NCI-H748 (cell line): ENCODE data around the gene TCTN1.
"Not testable (repeated sequence)": the region's sequence is repeated elsewhere in the genome, so short reads cannot be mapped to it uniquely, and the experiment has no call there.

Experiments
- DNase-seq: peaks from one replicate; lab custom pipeline; 2025; ENCODE audit not compliant: unreplicated experiment; lab: John Stamatoyannopoulos, UW

The TCTN1 gene

GRCh38 chr12:110637869-110638441 is 24.0 kb downstream of the TCTN1 start:
- no peak for DNase-seq

GRCh38 chr12:110638796-110639195 is 24.9 kb downstream of the TCTN1 start:
- DNase-seq: no peak

- DNase-seq: no peak
Measured at GRCh38 chr12:110639336-110640141, 25.6 kb downstream of the TCTN1 start.

GRCh38 chr12:110640275-110641025 is 26.5 kb downstream of the TCTN1 start:
- DNase-seq: no peak

GRCh38 chr12:110641521-110641920 is 27.6 kb downstream of the TCTN1 start:
- DNase-seq: no peak

GRCh38 chr12:110647631-110648040 is 33.7 kb downstream of the TCTN1 start:
- DNase-seq: no peak

GRCh38 chr12:110649341-110649847 is 35.5 kb downstream of the TCTN1 start:
- no peak for DNase-seq

- DNase-seq: not testable (repeated sequence)
Measured at GRCh38 chr12:110654238-110654637, 40.3 kb downstream of the TCTN1 start.

- DNase-seq: no peak
Measured at GRCh38 chr12:110656071-110656655, 42.2 kb downstream of the TCTN1 start.

- no peak for DNase-seq
Measured at GRCh38 chr12:110657747-110658146, 43.8 kb downstream of the TCTN1 start.

GRCh38 chr12:110658242-110658641 is 44.3 kb downstream of the TCTN1 start:
- DNase-seq: no peak

GRCh38 chr12:110658878-110659277 is 44.9 kb downstream of the TCTN1 start:
- DNase-seq: no peak

- DNase-seq: no peak
Measured at GRCh38 chr12:110661337-110661972, 47.5 kb downstream of the TCTN1 start.

GRCh38 chr12:110666892-110667291 is 53.0 kb downstream of the TCTN1 start:
- no peak for DNase-seq

GRCh38 chr12:110667671-110668070 is 53.7 kb downstream of the TCTN1 start:
- DNase-seq: no peak

- no peak for DNase-seq
Measured at GRCh38 chr12:110668480-110669192, 54.7 kb downstream of the TCTN1 start.

GRCh38 chr12:110669193-110669502 is 55.2 kb downstream of the TCTN1 start:
- no peak for DNase-seq

- no peak for DNase-seq
Measured at GRCh38 chr12:110670161-110670701, 56.3 kb downstream of the TCTN1 start.

- no peak for DNase-seq
Measured at GRCh38 chr12:110676171-110676570, 62.2 kb downstream of the TCTN1 start.
